GM13977 (cell line): Measurements from ENCODE around the gene UPF2.

Source experiments
- DNase-seq: peaks from one replicate; pipeline ENCODE4 v3.0.0; 2012; ENCODE audit warnings: low spot score
- in situ Hi-C: fragments of 300-500 bp; cut with MboI; formaldehyde crosslinking; loops from one replicate; pipeline ENCODE4 v1.12.0; 2022; ENCODE audit warnings: low sequenced_read_pairs, low pct_unique_long_range_greater_than_20kb, mixed read lengths, inconsistent platforms; ENCODE audit not compliant: unreplicated experiment
- TF ChIP-seq, protein P1 (sequence below): IDR thresholded peaks from 2 replicates; pipeline ENCODE4 v1.5.1; 2012; ENCODE audit warnings: mild to moderate bottlenecking, control low read depth; ENCODE audit not compliant: insufficient read depth; ENCODE audit errors: extremely low read depth, missing control alignments

The UPF2 gene

DNA sequence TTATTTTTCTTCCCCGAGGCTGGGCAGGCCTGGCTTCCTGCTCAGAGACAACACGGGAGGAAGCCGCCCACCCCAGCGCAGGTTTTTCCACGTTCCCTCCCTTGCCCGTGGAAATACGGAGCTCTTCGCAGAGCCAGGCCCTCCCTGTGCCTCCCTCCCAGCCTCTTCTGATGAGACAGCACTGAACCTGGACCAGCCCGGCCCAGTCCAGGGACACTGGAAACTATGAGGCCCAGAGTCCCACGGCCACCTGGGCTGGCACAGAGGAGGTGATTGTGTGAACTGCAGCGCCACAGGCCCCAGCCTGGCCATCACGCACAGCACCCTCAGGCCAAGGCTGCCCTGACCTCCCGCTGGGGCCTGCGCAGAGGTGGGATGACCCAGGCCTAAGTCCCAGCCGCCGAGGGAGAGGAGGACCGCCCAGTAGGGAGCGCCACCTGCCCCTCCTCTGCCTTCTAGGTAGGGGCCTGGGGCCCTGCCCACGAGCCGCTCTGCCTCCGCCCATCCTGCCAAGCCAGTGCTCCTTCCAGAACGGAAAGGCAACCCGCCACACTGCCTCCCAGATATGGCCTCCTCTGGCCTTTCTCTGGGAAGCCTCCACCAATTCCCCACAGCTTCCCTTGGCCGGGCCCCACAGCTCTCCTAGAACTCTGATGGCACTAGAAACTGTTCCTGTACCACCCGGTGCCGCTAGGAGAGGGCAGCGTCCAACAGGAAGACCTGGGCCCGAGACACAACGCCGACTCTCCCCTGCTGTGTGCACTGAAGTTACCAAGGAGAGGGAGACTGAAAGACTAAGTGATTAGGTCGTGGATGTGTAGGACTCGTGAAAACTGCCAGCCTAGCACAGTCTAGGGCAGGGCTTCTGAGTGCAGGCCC is 162.2 kb downstream of the UPF2 start:
- in situ Hi-C loops: no loop called here
- TF ChIP-seq, protein P1, sequence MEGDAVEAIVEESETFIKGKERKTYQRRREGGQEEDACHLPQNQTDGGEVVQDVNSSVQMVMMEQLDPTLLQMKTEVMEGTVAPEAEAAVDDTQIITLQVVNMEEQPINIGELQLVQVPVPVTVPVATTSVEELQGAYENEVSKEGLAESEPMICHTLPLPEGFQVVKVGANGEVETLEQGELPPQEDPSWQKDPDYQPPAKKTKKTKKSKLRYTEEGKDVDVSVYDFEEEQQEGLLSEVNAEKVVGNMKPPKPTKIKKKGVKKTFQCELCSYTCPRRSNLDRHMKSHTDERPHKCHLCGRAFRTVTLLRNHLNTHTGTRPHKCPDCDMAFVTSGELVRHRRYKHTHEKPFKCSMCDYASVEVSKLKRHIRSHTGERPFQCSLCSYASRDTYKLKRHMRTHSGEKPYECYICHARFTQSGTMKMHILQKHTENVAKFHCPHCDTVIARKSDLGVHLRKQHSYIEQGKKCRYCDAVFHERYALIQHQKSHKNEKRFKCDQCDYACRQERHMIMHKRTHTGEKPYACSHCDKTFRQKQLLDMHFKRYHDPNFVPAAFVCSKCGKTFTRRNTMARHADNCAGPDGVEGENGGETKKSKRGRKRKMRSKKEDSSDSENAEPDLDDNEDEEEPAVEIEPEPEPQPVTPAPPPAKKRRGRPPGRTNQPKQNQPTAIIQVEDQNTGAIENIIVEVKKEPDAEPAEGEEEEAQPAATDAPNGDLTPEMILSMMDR: no peak
- no peak for DNase-seq

DNA sequence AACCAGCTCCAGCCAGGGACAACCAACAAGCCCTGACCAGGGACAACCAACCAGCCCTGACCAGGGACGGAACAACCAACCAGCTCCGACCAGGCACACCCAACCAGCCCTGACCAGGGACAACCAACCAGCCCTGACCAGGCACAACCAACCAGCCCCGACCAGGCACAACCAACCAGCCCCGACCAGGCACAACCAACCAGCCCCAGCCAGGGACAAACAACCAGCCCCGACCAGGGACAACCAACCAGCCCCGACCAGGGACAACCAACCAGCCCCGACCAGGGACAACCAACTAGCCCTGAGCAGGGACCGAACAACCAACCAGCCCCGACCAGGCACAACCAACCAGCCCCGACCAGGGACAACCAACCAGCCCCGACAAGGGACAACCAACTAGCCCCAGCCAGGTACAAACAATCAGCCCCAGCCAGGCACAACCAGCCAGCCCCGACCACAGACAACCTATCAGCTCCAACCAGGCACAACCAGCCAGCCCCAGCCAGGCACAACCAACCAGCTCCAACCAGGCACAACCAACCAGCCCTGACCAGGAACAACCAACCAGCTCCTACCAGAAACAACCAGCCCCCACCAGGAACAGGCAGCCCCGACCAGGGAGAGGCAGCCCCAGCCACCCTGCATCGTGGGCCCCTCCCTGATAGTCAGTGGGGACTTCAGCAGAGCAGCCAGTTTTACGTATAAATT is 163.1 kb downstream of the UPF2 start:
- DNase-seq: no peak
- in situ Hi-C loops: no loop called here
- TF ChIP-seq, protein P1: no peak

- in situ Hi-C loops: no loop called here
- no peak for DNase-seq
- TF ChIP-seq, protein P1: no peak
Measured at GRCh38 chr10:11878776-11879175, 163.8 kb downstream of the UPF2 start.

DNA sequence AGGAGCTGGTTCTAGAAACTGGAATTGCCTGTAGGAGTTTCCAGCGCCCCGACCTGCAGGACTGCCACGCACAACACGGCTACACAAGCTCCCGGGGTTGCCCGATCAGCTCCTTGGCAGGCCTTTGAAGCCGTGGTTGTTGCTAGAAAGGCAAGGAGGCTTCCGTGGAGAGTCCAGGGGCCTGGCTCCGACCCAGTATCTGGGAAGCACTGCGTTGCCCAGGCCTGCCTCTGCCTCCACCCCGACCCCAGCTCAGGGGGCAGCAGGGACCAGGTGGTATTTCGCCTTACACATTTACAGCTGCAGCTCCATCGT is 165.1 kb downstream of the UPF2 start:
- DNase-seq: no peak
- in situ Hi-C loops: no loop called here
- TF ChIP-seq, protein P1: no peak

GRCh38 chr10:11876805-11877590 is 165.6 kb downstream of the UPF2 start:
- TF ChIP-seq, protein P1: no peak
- in situ Hi-C loops: no loop called here
- no peak for DNase-seq

DNA sequence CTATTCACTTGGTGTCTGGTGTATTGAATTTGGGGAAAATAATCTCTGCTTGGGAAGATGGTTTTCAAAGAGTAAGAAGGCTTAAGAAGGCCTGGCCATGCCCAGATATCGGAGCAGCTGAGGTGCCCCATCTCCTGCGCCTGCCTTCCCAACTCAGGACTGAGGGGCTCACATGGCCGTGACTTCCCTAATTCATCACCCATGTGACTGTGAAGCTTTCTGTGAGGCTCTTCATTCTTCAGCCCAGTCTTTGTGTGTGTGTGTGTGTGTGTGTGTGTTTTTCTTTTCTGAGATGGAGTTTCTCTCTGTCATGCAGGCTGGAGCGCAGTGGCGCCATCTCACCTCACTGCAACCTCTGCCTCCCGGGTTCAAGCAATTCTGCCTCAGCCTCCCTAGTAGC is 166.3 kb downstream of the UPF2 start:
- TF ChIP-seq, protein P1: no peak
- DNase-seq: no peak
- in situ Hi-C loops: no loop called here
